ENCODE results near the gene TAX1BP1.
"Not testable (repeated sequence)": the region's sequence is repeated elsewhere in the genome, so short reads cannot be mapped to it uniquely, and the experiment has no call there.

TAX1BP1 gene

GRCh38 chr7:27842094-27842692 lies 102.2 kb downstream of the TAX1BP1 start:
- no peak for TF ChIP-seq CTCF (IDR thresholded peaks at IDR 0.05)
- no peaks in the 10 kb centered on the region for H3K9me3 ChIP-seq (ENCODE audit: control insufficient read depth, low read length)
- no peak overlapping the region for H3K27ac ChIP-seq
- no peak overlapping the region for H2AFZ ChIP-seq
- H3K36me3 ChIP-seq (ENCODE audit: control insufficient read depth, insufficient read depth, low read length) = no peaks in the 10 kb centered on the region
- H3K4me1 ChIP-seq = no peaks in the 10 kb centered on the region
- H3K4me2 ChIP-seq (ENCODE audit: low read length) = no peak overlapping the region
- H3K79me2 ChIP-seq = no peaks in the 10 kb centered on the region
- no peaks in the 10 kb centered on the region for H3K27me3 ChIP-seq (ENCODE audit: control insufficient read depth, insufficient read depth, low read length)
- no peak overlapping the region for H3K4me3 ChIP-seq (ENCODE audit: low read depth, low read length)
- no peak overlapping the region for H3K9ac ChIP-seq

- Histone ChIP-seq H3K4me3 (ENCODE audit: low read depth, low read length) (no peak overlapping the region), H3K27me3 (ENCODE audit: control insufficient read depth, insufficient read depth, low read length) (no peaks in the 10 kb centered on the region), H3K4me1 (no peaks in the 10 kb centered on the region), H3K9me3 (ENCODE audit: control insufficient read depth, low read length) (no peaks in the 10 kb centered on the region), H3K27ac (no peak overlapping the region), H3K79me2 (no peaks in the 10 kb centered on the region), H3K4me2 (ENCODE audit: low read length) (no peak overlapping the region), H3K9ac (no peak overlapping the region), H2AFZ (no peak overlapping the region), H3K36me3 (ENCODE audit: control insufficient read depth, insufficient read depth, low read length) (no peaks in the 10 kb centered on the region)
- no peak for TF ChIP-seq CTCF (IDR thresholded peaks at IDR 0.05)
These were observed 102.9 kb downstream of the TAX1BP1 start for GRCh38 chr7:27842851-27843250.

GRCh38 chr7:27843584-27844305 lies 103.8 kb downstream of the TAX1BP1 start:
- H3K27ac ChIP-seq = no peak overlapping the region
- H3K4me2 ChIP-seq (ENCODE audit: low read length) = no peak overlapping the region
- no peaks in the 10 kb centered on the region for H3K9me3 ChIP-seq (ENCODE audit: control insufficient read depth, low read length)
- no peak for TF ChIP-seq CTCF (IDR thresholded peaks at IDR 0.05)
- H2AFZ ChIP-seq = no peak overlapping the region
- no peak overlapping the region for H3K4me3 ChIP-seq (ENCODE audit: low read depth, low read length)
- no peaks in the 10 kb centered on the region for H3K27me3 ChIP-seq (ENCODE audit: control insufficient read depth, insufficient read depth, low read length)
- no peak overlapping the region for H3K9ac ChIP-seq
- no peaks in the 10 kb centered on the region for H3K36me3 ChIP-seq (ENCODE audit: control insufficient read depth, insufficient read depth, low read length)
- H3K4me1 ChIP-seq = no peaks in the 10 kb centered on the region
- no peaks in the 10 kb centered on the region for H3K79me2 ChIP-seq

GRCh38 chr7:27846388-27846787 lies 106.4 kb downstream of the TAX1BP1 start:
- Histone ChIP-seq H3K4me2 (ENCODE audit: low read length) (no peak overlapping the region), H3K79me2 (no peaks in the 10 kb centered on the region), H3K4me3 (ENCODE audit: low read depth, low read length) (no peak overlapping the region), H3K4me1 (no peaks in the 10 kb centered on the region), H3K27me3 (ENCODE audit: control insufficient read depth, insufficient read depth, low read length) (no peaks in the 10 kb centered on the region), H3K36me3 (ENCODE audit: control insufficient read depth, insufficient read depth, low read length) (no peaks in the 10 kb centered on the region), H3K27ac (no peak overlapping the region), H3K9me3 (ENCODE audit: control insufficient read depth, low read length) (no peaks in the 10 kb centered on the region), H2AFZ (no peak overlapping the region), H3K9ac (no peak overlapping the region)
- no peak for TF ChIP-seq CTCF (IDR thresholded peaks at IDR 0.05)

- Histone ChIP-seq H3K9me3 (ENCODE audit: control insufficient read depth, low read length) (no peaks in the 10 kb centered on the region), H3K27me3 (ENCODE audit: control insufficient read depth, insufficient read depth, low read length) (no peaks in the 10 kb centered on the region), H3K4me3 (ENCODE audit: low read depth, low read length) (no peak overlapping the region), H3K27ac (no peak overlapping the region), H3K4me1 (no peaks in the 10 kb centered on the region), H3K79me2 (no peaks in the 10 kb centered on the region), H2AFZ (no peak overlapping the region), H3K9ac (no peak overlapping the region), H3K36me3 (ENCODE audit: control insufficient read depth, insufficient read depth, low read length) (no peaks in the 10 kb centered on the region), H3K4me2 (ENCODE audit: low read length) (no peak overlapping the region)
- TF ChIP-seq CTCF (IDR thresholded peaks at IDR 0.05) = no peak
These were observed 110.6 kb downstream of the TAX1BP1 start for GRCh38 chr7:27850531-27850930.

GRCh38 chr7:27856703-27857485 lies 116.9 kb downstream of the TAX1BP1 start:
- not testable (repeated sequence) for H3K27me3 ChIP-seq (ENCODE audit: control insufficient read depth, insufficient read depth, low read length); H3K4me2 ChIP-seq (ENCODE audit: low read length)

More at GRCh38 chr7:27856703-27857485, 116.9 kb downstream of the TAX1BP1 start:
- not testable (repeated sequence) for H2AFZ ChIP-seq; H3K4me3 ChIP-seq (ENCODE audit: low read depth, low read length); H3K36me3 ChIP-seq (ENCODE audit: control insufficient read depth, insufficient read depth, low read length); H3K79me2 ChIP-seq; H3K4me1 ChIP-seq; H3K9ac ChIP-seq; H3K27ac ChIP-seq; H3K9me3 ChIP-seq (ENCODE audit: control insufficient read depth, low read length)

Measured in parathyroid adenoma (tissue), 2 donors.